ENCODE results near the gene EPHA1. TPM values are rescaled to one million over a fixed set of nuclear protein-coding genes. Genes with fewer than 3 reads are reported as not detected.

The EPHA1 gene
- total and polyA plus RNA-seq, 2 experiments from 2014 or later: 60.7 to 154 TPM

DNA sequence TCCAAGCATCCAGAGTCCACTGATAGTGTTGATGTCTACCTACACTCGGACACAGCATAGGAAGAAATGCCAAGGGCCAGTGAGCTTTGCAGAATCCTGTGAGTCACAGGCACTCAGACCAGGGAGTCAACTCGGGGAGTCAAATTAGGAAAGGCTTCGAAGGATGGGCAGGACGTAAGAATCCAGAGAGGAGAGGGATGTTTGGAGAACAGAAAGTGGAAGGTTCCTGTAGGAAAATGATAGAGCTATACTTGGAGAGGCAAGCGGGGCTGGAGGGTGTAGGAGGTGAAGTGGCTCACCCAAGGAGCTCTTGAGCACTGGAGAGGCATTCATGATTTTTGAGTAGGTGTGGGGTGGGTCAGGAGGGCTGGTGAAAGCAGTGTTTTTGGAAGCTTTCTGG, 24.5 kb downstream of the EPHA1 start:
- Mint-ChIP-seq H3K4me3 (no peak overlapping the region), H3K27me3 (ENCODE audit: insufficient read depth, low read depth, poor library complexity) (peaks cover 12% of the 10 kb centered on the region), H3K9me3 (no peaks in the 10 kb centered on the region), H3K36me3 (ENCODE audit: low read depth) (peaks cover 13% of the 10 kb centered on the region), H3K4me1 (peaks cover 24% of the 10 kb centered on the region), H3K27ac (no peak overlapping the region)
- H3K27ac ChIP-seq (ENCODE audit: low read depth): peak overlapping the region; percentile 59; the same call in 1 of the 2 replicates
- H3K4me2 ChIP-seq: peak overlapping the region; percentile 29; the same call in 1 of the 2 replicates
- peaks cover 12% of the 10 kb centered on the region; the same call in 1 of the 2 replicates for H3K36me3 ChIP-seq (ENCODE audit: insufficient read depth)
- H2AFZ ChIP-seq: no peak overlapping the region
- ATAC-seq (no peak), DNase-seq (ENCODE audit: low spot score) (no peak)
- TF ChIP-seq, protein P1, sequence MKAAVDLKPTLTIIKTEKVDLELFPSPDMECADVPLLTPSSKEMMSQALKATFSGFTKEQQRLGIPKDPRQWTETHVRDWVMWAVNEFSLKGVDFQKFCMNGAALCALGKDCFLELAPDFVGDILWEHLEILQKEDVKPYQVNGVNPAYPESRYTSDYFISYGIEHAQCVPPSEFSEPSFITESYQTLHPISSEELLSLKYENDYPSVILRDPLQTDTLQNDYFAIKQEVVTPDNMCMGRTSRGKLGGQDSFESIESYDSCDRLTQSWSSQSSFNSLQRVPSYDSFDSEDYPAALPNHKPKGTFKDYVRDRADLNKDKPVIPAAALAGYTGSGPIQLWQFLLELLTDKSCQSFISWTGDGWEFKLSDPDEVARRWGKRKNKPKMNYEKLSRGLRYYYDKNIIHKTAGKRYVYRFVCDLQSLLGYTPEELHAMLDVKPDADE (IDR thresholded peaks at IDR 0.05): no peak
- TF ChIP-seq STAT1 (IDR thresholded peaks at IDR 0.05; ENCODE audit: unreplicated experiment): no peak
- TF ChIP-seq JUNB (IDR thresholded peaks at IDR 0.05; ENCODE audit: unreplicated experiment): no peak
- TF ChIP-seq, protein P2, sequence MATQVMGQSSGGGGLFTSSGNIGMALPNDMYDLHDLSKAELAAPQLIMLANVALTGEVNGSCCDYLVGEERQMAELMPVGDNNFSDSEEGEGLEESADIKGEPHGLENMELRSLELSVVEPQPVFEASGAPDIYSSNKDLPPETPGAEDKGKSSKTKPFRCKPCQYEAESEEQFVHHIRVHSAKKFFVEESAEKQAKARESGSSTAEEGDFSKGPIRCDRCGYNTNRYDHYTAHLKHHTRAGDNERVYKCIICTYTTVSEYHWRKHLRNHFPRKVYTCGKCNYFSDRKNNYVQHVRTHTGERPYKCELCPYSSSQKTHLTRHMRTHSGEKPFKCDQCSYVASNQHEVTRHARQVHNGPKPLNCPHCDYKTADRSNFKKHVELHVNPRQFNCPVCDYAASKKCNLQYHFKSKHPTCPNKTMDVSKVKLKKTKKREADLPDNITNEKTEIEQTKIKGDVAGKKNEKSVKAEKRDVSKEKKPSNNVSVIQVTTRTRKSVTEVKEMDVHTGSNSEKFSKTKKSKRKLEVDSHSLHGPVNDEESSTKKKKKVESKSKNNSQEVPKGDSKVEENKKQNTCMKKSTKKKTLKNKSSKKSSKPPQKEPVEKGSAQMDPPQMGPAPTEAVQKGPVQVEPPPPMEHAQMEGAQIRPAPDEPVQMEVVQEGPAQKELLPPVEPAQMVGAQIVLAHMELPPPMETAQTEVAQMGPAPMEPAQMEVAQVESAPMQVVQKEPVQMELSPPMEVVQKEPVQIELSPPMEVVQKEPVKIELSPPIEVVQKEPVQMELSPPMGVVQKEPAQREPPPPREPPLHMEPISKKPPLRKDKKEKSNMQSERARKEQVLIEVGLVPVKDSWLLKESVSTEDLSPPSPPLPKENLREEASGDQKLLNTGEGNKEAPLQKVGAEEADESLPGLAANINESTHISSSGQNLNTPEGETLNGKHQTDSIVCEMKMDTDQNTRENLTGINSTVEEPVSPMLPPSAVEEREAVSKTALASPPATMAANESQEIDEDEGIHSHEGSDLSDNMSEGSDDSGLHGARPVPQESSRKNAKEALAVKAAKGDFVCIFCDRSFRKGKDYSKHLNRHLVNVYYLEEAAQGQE (IDR thresholded peaks at IDR 0.05; ENCODE audit: unreplicated experiment): no peak
- TF ChIP-seq, protein P3, sequence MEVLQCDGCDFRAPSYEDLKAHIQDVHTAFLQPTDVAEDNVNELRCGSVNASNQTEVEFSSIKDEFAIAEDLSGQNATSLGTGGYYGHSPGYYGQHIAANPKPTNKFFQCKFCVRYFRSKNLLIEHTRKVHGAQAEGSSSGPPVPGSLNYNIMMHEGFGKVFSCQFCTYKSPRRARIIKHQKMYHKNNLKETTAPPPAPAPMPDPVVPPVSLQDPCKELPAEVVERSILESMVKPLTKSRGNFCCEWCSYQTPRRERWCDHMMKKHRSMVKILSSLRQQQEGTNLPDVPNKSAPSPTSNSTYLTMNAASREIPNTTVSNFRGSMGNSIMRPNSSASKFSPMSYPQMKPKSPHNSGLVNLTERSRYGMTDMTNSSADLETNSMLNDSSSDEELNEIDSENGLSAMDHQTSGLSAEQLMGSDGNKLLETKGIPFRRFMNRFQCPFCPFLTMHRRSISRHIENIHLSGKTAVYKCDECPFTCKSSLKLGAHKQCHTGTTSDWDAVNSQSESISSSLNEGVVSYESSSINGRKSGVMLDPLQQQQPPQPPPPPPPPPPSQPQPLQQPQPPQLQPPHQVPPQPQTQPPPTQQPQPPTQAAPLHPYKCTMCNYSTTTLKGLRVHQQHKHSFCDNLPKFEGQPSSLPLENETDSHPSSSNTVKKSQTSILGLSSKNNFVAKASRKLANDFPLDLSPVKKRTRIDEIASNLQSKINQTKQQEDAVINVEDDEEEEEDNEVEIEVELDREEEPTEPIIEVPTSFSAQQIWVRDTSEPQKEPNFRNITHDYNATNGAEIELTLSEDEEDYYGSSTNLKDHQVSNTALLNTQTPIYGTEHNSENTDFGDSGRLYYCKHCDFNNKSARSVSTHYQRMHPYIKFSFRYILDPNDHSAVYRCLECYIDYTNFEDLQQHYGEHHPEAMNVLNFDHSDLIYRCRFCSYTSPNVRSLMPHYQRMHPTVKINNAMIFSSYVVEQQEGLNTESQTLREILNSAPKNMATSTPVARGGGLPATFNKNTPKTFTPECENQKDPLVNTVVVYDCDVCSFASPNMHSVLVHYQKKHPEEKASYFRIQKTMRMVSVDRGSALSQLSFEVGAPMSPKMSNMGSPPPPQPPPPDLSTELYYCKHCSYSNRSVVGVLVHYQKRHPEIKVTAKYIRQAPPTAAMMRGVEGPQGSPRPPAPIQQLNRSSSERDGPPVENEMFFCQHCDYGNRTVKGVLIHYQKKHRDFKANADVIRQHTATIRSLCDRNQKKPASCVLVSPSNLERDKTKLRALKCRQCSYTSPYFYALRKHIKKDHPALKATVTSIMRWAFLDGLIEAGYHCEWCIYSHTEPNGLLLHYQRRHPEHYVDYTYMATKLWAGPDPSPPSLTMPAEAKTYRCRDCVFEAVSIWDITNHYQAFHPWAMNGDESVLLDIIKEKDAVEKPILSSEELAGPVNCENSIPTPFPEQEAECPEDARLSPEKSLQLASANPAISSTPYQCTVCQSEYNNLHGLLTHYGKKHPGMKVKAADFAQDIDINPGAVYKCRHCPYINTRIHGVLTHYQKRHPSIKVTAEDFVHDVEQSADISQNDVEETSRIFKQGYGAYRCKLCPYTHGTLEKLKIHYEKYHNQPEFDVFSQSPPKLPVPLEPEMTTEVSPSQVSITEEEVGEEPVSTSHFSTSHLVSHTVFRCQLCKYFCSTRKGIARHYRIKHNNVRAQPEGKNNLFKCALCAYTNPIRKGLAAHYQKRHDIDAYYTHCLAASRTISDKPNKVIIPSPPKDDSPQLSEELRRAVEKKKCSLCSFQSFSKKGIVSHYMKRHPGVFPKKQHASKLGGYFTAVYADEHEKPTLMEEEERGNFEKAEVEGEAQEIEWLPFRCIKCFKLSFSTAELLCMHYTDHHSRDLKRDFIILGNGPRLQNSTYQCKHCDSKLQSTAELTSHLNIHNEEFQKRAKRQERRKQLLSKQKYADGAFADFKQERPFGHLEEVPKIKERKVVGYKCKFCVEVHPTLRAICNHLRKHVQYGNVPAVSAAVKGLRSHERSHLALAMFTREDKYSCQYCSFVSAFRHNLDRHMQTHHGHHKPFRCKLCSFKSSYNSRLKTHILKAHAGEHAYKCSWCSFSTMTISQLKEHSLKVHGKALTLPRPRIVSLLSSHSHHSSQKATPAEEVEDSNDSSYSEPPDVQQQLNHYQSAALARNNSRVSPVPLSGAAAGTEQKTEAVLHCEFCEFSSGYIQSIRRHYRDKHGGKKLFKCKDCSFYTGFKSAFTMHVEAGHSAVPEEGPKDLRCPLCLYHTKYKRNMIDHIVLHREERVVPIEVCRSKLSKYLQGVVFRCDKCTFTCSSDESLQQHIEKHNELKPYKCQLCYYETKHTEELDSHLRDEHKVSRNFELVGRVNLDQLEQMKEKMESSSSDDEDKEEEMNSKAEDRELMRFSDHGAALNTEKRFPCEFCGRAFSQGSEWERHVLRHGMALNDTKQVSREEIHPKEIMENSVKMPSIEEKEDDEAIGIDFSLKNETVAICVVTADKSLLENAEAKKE (CRISPR knock-in tag; IDR thresholded peaks at IDR 0.05): no peak
- no peak for TF ChIP-seq ZNF331 (CRISPR knock-in tag; IDR thresholded peaks at IDR 0.05; ENCODE audit: low read depth)
- TF ChIP-seq EZH2 (IDR thresholded peaks at IDR 0.05; ENCODE audit: low read depth, unreplicated experiment): no peak
- no peak for TF ChIP-seq EZH2phosphoT487 (IDR thresholded peaks at IDR 0.05; ENCODE audit: unreplicated experiment)
- TF ChIP-seq CREB1 (CRISPR knock-in tag; IDR thresholded peaks at IDR 0.05; ENCODE audit: low read depth): no peak
- TF ChIP-seq, protein P4, sequence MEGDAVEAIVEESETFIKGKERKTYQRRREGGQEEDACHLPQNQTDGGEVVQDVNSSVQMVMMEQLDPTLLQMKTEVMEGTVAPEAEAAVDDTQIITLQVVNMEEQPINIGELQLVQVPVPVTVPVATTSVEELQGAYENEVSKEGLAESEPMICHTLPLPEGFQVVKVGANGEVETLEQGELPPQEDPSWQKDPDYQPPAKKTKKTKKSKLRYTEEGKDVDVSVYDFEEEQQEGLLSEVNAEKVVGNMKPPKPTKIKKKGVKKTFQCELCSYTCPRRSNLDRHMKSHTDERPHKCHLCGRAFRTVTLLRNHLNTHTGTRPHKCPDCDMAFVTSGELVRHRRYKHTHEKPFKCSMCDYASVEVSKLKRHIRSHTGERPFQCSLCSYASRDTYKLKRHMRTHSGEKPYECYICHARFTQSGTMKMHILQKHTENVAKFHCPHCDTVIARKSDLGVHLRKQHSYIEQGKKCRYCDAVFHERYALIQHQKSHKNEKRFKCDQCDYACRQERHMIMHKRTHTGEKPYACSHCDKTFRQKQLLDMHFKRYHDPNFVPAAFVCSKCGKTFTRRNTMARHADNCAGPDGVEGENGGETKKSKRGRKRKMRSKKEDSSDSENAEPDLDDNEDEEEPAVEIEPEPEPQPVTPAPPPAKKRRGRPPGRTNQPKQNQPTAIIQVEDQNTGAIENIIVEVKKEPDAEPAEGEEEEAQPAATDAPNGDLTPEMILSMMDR (conservative IDR thresholded peaks at IDR 0.05; ENCODE audit: low read depth in 2 of 2): no peak
- TF ChIP-seq NANOG (IDR thresholded peaks at IDR 0.05; ENCODE audit: borderline replicate concordance): no peak
- TF ChIP-seq ZNF114 (CRISPR knock-in tag; IDR thresholded peaks at IDR 0.05): no peak
- TF ChIP-seq POLR2AphosphoS5 (IDR thresholded peaks at IDR 0.05; ENCODE audit: low read depth): no peak
- peaks cover 56% of the 10 kb centered on the region for H3K79me2 ChIP-seq (replicated peaks; ENCODE audit: insufficient read depth)
- H3K4me3 ChIP-seq: 0 out of 2 replicates have a peak overlapping the region, but pooled peaks have one; percentile 20
- no peaks in the 10 kb centered on the region for H3K27me3 ChIP-seq (ENCODE audit: insufficient read depth)
- peaks cover 23% of the 10 kb centered on the region for H3K4me1 ChIP-seq (ENCODE audit: insufficient read depth)
- H3F3A ChIP-seq (replicated peaks; ENCODE audit: low read depth): peaks cover 34% of the 10 kb centered on the region
- no peaks in the 10 kb centered on the region for H3K9me2 ChIP-seq (ENCODE audit: insufficient read depth)
- peaks cover 35% of the 10 kb centered on the region for H4K20me1 ChIP-seq (replicated peaks; ENCODE audit: insufficient read depth)

Data from GM23338 (cell line).